NK-92 (cell line): ENCODE measurements around the gene FAM83E.
"Not testable (repeated sequence)": the region's sequence is repeated elsewhere in the genome, so short reads cannot be mapped to it uniquely, and the experiment has no call there.

Experiments
- DNase-seq: peaks from one replicate; lab custom pipeline; 2025; ENCODE audit not compliant: unreplicated experiment; lab: John Stamatoyannopoulos, UW

The FAM83E gene

GRCh38 chr19:48578891-48579290, 36.0 kb downstream of the FAM83E start:
- no peak for DNase-seq

- DNase-seq, result not testable (repeated sequence)
These were observed 37.0 kb downstream of the FAM83E start for GRCh38 chr19:48577908-48578307.

- DNase-seq, result no peak
These were observed 38.8 kb downstream of the FAM83E start for GRCh38 chr19:48575931-48576622.

- DNase-seq, result no peak
These were observed 41.7 kb downstream of the FAM83E start for GRCh38 chr19:48573163-48573505.

- DNase-seq, result no peak
These were observed 43.3 kb downstream of the FAM83E start for GRCh38 chr19:48571378-48572162.

- no peak for DNase-seq
These were observed 45.1 kb downstream of the FAM83E start for GRCh38 chr19:48569814-48570213.

GRCh38 chr19:48568345-48568886, 46.5 kb downstream of the FAM83E start:
- DNase-seq, result no peak

- no peak for DNase-seq
These were observed 49.8 kb downstream of the FAM83E start for GRCh38 chr19:48565090-48565489.
